ENCODE results near the gene ECT2.

The ECT2 gene

GRCh38 chr3:172766241-172766640, 15.7 kb downstream of the ECT2 start:
- no peak for DNase-seq (ENCODE audit: low spot score)
- TF ChIP-seq CTCF (IDR thresholded peaks at IDR 0.05; ENCODE audit: extremely low read depth, insufficient read depth, missing control alignments), result no peak
- in situ Hi-C loops (cut with MboI; ENCODE audit: low pct_unique_long_range_greater_than_20kb, low sequenced_read_pairs, unreplicated experiment), result no loop called here

DNA sequence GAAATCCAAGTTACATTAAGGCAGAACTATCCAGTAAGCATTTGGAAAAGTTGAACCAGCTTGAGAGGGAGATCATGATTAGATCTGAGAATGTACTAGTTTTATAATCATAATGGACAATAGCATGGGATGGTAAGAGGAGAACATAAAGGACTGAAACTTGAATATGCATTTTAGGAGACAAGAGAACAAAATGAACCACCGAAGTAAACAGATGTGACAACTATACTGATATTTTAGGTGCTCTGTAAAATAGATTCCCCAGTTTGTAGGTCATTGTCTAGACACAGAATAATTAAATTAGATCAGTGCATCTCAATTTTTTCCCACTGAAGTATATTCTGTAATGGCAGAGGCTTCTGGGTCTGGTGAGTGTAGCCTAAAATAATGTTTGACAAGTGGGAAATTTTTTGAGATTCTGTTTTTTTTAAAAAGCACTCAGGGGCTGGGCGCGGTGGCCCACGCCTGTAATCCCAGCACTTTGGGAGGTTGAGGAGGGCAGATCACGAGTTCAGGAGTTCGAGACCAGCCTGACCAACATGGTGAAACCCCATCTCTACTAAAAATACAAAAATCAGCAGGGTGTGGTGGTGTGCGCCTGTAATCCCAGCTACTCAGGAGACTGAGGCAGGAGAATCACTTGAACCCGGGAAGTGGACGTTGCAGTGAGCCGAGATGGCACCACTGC, 16.3 kb downstream of the ECT2 start:
- no peak for DNase-seq (ENCODE audit: low spot score)
- in situ Hi-C loops (cut with MboI; ENCODE audit: low pct_unique_long_range_greater_than_20kb, low sequenced_read_pairs, unreplicated experiment), result no loop called here
- TF ChIP-seq CTCF (IDR thresholded peaks at IDR 0.05; ENCODE audit: extremely low read depth, insufficient read depth, missing control alignments), result no peak

DNA sequence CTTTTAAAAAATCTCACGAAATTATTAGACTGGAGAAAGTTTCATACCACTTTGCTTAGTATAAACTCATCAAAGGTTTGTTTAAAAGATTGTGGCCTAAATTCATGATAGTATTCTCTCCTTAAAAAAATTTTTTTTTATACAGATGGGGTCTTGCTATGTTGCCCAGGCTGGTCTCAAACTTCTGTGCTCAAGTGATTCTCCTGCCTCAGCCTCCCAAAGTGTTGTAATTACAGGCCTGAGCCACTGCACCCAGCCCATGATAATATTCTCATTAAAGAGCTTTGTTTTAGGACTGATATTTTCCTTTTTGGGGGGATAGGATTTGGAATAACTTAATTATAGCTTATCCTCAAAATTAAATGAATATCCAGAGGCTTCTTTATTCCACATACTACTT, 19.9 kb downstream of the ECT2 start:
- in situ Hi-C loops (cut with MboI; ENCODE audit: low pct_unique_long_range_greater_than_20kb, low sequenced_read_pairs, unreplicated experiment), result no loop called here
- no peak for TF ChIP-seq CTCF (IDR thresholded peaks at IDR 0.05; ENCODE audit: extremely low read depth, insufficient read depth, missing control alignments)
- no peak for DNase-seq (ENCODE audit: low spot score)

DNA sequence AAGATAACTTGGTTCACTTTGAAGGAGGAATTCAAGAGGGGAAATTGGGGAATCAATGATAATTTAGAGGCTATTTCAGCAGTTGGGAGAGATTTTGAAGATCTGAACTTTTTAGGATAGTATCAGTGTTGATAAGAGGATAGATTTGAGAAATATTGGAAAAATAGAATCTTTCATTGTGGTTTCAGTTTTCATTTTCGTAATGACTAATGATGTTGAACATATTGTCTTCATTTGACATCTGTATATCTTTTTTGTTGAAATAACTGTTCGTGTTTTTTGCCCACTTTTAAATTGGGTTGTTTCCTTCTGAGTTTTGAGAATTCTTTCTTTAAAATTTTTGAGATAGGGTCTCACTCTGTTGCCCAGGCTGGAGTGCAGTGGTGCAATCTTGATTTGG, 21.1 kb downstream of the ECT2 start:
- in situ Hi-C loops (cut with MboI; ENCODE audit: low pct_unique_long_range_greater_than_20kb, low sequenced_read_pairs, unreplicated experiment), result no loop called here

DNA sequence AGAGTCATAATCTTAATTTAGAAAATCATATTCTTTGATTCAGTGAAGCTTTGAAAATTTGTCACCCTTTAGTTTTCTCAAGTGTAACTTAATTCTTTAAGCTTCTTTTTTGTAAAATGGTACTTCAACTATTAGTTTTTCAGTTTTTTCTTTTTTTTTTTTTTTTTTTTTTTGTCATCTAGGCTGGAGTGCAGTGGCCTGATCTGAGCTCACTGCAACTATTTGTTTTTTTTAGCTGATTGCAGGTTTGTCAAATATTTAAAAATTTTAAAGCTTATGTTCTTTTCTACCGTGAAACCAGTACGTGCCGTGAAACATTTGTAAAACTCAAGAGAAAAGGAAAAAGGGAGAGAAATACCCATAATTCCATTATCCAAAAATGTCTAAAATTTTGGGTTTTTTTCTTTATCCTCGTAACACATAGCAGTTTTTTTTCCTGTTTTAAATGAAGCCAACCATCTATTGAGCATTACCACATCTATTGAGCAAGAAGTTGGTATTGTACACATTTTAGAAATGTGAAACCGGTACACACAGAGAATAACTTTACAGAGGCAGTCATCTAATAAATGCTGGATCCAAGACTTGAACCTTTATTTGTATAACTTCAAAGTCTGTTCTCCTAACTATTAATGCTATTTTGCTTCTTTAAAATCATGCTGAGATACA, 25.7 kb downstream of the ECT2 start:
- in situ Hi-C loops (cut with MboI; ENCODE audit: low pct_unique_long_range_greater_than_20kb, low sequenced_read_pairs, unreplicated experiment), result no loop called here
- no peak for DNase-seq (ENCODE audit: low spot score)

More for the DNA sequence above, 21.1 kb downstream of the ECT2 start:
- DNase-seq (ENCODE audit: low spot score), result no peak
- TF ChIP-seq CTCF (IDR thresholded peaks at IDR 0.05; ENCODE audit: extremely low read depth, insufficient read depth, missing control alignments), result no peak

DNA sequence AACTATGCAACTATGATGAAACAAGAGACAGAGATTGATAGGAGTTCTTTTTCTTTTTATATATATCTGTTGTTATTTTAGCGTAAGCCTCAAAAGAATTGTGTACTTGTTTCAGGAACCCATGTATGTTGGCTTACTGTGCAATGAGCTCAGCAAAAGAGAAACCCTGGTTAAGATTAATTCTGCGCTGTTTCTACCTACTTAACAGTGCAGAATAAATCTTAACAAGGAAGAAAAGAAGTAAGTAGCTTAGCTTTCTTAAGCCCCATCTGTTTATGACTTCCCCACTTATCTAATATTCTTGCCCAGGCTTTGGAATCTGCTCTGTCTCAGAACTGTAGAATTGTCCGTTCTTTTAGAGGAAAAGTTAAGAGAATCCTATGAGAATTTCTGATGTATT, 27.4 kb downstream of the ECT2 start:
- no peak for TF ChIP-seq CTCF (IDR thresholded peaks at IDR 0.05; ENCODE audit: extremely low read depth, insufficient read depth, missing control alignments)
- no peak for DNase-seq (ENCODE audit: low spot score)
- in situ Hi-C loops (cut with MboI; ENCODE audit: low pct_unique_long_range_greater_than_20kb, low sequenced_read_pairs, unreplicated experiment), result no loop called here

More for the DNA sequence above, 25.7 kb downstream of the ECT2 start:
- TF ChIP-seq CTCF (IDR thresholded peaks at IDR 0.05; ENCODE audit: extremely low read depth, insufficient read depth, missing control alignments), result no peak

Measured in GM13977 (cell line).